HUES6 (cell line): ENCODE data around the gene CRELD2.

ENCODE experiments used
- H3K27ac ChIP-seq: 2 replicates; pipeline ENCODE4 v1.7.0; 2013; ENCODE audit warnings: low read depth, mild to moderate bottlenecking, low read length, inconsistent platforms
- H3K27me3 ChIP-seq: 2 replicates; pipeline ENCODE4 v1.6.1; 2013; ENCODE audit warnings: low read length; ENCODE audit not compliant: control insufficient read depth, insufficient read depth
- H3K36me3 ChIP-seq: 2 replicates; pipeline ENCODE4 v1.6.1; 2013; ENCODE audit warnings: low read length; ENCODE audit not compliant: control insufficient read depth, insufficient read depth
- H3K4me1 ChIP-seq: 2 replicates; pipeline ENCODE4 v1.6.1; 2013; ENCODE audit warnings: low read length; ENCODE audit not compliant: control insufficient read depth, insufficient read depth
- H3K4me3 ChIP-seq: 2 replicates; pipeline ENCODE4 v1.5.1; 2013; ENCODE audit warnings: low read depth, low read length
- H3K9ac ChIP-seq: one replicate; pipeline ENCODE4 v1.6.1; 2013; ENCODE audit warnings: mild to moderate bottlenecking, low read length
- H3K9me3 ChIP-seq: 2 replicates; pipeline ENCODE4 v1.6.1; 2013; ENCODE audit warnings: low read depth, low read length; ENCODE audit not compliant: control insufficient read depth, insufficient read depth

The CRELD2 gene

DNA sequence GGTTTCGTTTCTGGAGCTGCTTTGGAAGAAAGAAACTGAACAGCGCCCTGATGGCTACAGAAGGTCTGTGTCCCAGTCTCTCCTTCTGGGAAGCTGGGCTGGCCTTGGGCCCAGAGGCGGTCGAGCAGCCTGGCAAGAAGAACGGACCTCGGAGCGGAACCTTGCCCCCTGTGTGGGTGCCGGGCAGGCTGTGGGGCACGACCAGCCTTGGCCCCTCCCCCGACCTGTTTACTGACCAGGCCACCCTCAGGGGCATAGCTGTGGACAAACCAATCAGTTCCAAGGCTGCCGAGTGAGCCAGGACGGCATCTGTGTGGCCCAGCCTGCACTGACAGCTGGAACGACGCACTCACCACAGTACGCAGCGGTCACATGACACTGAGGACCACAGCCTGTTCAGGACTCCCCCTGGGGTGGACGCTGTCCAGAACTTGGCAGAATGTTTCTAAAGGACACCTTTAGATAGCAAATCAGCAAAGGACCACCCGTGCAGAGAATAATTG lies 49.3 kb downstream of the CRELD2 start:
- Histone ChIP-seq H3K27me3 (peaks cover 27% of the 10 kb centered on the region), H3K9me3 (no peaks in the 10 kb centered on the region), H3K9ac (no peak overlapping the region), H3K4me1 (peaks cover 19% of the 10 kb centered on the region), H3K27ac (no peak overlapping the region), H3K36me3 (peaks cover 15% of the 10 kb centered on the region), H3K4me3 (no peak overlapping the region)

DNA sequence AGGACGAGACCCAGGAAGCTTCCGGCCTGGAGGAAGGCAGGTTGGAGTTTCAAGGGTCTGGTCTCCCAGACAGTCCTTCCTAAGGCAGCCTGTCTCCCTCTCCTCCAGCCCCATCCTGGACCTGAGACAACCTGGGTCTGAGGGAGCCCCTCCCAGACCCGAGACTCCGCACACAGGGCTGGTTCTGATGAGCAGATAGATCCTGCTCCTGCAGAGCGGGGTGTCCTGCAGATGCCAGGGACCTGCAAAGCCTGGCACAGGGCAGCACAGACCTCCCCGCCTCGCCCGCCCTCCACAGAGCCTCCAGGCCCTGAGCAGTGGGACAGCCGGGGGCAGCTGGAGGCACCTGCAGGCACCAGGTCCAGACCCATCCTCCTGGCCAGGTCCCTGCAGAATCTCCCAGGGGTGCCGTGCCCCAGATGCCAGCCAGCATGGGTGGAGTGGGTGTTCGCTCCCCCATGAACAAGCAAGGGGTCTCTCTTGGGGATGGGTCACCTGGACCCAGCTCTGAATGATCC lies 49.9 kb downstream of the CRELD2 start:
- H3K27ac ChIP-seq, result no peak overlapping the region
- H3K4me3 ChIP-seq, result no peak overlapping the region
- H3K9me3 ChIP-seq, result no peaks in the 10 kb centered on the region
- H3K36me3 ChIP-seq, result peaks cover 9% of the 10 kb centered on the region
- H3K27me3 ChIP-seq, result peaks cover 32% of the 10 kb centered on the region
- H3K4me1 ChIP-seq, result peaks cover 15% of the 10 kb centered on the region
- H3K9ac ChIP-seq, result no peak overlapping the region

DNA sequence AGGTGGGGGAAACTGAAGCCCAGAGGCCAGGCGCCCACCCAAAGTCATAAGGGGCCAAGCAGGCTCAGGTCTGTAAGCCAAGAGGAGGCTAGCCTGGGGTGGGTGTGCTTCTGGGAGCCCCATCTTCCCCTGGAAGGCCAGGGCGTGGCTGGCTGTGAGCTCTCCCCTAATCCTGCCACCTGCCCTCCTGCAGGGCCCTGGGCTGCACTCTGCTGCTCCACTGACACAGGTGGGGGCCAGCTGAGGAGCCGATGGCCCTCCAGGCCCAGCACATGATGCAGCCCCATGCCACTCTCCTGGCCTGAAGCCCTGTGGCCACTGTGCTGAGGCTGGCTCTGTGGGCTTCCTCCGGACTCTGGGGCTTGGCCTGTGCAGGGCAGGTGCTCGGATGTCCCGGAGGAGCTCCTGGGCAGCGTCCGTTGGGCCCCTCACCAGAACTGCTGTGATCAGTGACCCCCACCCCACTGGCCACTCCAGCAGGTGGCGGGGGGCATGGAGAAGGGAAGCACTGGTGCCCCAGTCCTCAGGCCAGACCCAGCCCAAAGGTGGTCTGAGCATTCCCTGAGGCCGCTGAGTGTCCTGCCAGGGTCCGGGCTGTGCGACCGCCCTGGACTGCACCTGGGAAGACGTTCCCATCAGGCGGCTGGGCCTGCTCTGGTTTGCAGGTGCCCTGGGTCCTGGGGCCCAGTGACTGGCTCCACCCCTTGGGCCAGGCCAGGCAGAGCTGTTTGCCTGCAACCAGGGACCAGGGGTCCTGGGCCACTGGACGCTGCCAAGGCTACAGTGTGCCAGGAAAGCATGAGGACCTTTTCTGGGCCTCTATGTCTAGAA lies 50.6 kb downstream of the CRELD2 start:
- peaks cover 15% of the 10 kb centered on the region for H3K4me1 ChIP-seq
- H3K27ac ChIP-seq, result no peak overlapping the region
- H3K36me3 ChIP-seq, result peaks cover 2% of the 10 kb centered on the region
- H3K9me3 ChIP-seq, result no peaks in the 10 kb centered on the region
- no peak overlapping the region for H3K4me3 ChIP-seq
- no peak overlapping the region for H3K9ac ChIP-seq
- peaks cover 32% of the 10 kb centered on the region for H3K27me3 ChIP-seq

DNA sequence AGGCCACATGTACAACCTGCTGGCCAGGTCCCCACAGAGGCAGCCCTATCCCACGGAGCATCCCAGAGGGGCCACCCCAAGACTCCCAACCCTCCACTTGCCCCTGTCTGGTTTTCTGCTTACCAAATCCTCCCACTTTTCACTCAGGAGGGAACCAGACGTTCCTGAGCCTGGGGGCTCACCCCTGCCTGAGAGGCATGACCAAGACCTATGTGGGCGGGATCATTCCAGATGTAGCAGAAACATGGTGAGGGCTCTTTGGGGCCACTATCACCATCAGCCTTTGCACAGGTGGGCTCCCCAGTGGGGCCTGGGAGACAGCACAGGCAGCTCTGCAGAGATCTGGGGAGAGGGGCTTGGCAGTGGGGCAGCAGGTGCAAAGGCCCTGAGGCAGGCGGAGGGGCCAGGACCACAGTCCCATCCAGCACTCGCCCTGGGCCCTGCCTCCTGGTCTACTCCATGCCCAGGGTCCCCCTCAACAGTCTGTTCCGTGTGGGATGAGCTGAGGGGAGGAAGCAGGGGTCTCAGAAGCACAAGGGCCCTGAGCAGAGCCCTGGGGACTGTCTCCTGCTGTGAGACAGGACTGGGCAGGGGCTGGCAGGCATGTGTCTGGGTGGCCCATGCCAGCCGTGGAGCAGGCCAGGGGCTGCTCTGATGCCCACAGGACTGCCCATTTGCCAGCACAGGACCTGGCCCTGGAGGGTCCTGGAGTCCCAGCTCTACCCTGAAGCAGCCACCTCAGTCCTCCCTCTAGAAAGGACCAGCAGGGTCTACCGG lies 51.5 kb downstream of the CRELD2 start:
- no peak overlapping the region for H3K4me3 ChIP-seq
- no peaks in the 10 kb centered on the region for H3K36me3 ChIP-seq
- H3K27me3 ChIP-seq, result peaks cover 32% of the 10 kb centered on the region
- no peaks in the 10 kb centered on the region for H3K9me3 ChIP-seq
- H3K9ac ChIP-seq, result peak overlapping the region; percentile 18
- H3K4me1 ChIP-seq, result peaks cover 15% of the 10 kb centered on the region
- H3K27ac ChIP-seq, result no peak overlapping the region

DNA sequence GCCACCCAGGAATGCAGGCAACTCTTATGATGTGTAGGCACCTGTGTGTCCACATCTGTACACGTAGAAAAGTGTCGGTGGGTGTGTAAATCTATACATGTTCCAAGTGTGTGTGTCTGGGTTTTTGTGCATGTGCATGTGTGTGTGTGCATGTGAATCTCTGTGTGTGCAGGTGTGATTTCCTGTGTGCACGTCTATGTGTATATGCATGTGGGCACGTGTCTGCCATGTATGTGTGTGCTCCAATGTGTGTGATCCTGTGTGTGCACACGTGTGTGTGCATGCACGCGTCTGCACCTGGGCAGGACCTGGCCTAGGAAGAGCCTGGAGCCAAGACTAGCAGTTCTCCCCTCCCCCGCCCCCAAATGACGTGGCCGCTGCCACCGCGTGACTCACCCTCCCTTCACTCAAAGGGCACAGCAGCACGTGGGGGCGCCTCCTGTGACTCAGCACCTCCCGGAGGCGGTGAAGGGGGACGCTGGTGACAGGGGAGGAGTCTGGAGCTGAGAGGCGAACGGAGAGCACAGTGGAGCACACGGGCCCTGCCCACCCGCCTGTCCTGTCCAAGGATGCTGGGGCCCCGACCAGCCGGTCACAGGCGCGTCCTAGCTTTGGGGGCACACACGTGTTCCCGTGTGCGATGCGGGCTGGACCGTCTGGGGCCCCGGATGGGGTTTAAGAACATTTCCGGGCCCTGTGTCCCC lies 52.2 kb downstream of the CRELD2 start:
- H3K9me3 ChIP-seq, result no peaks in the 10 kb centered on the region
- peak overlapping the region; percentile 57 for H3K4me3 ChIP-seq
- peak overlapping the region; percentile 46 for H3K9ac ChIP-seq
- H3K4me1 ChIP-seq, result peaks cover 15% of the 10 kb centered on the region
- H3K27me3 ChIP-seq, result peaks cover 32% of the 10 kb centered on the region
- no peak overlapping the region for H3K27ac ChIP-seq
- no peaks in the 10 kb centered on the region for H3K36me3 ChIP-seq

DNA sequence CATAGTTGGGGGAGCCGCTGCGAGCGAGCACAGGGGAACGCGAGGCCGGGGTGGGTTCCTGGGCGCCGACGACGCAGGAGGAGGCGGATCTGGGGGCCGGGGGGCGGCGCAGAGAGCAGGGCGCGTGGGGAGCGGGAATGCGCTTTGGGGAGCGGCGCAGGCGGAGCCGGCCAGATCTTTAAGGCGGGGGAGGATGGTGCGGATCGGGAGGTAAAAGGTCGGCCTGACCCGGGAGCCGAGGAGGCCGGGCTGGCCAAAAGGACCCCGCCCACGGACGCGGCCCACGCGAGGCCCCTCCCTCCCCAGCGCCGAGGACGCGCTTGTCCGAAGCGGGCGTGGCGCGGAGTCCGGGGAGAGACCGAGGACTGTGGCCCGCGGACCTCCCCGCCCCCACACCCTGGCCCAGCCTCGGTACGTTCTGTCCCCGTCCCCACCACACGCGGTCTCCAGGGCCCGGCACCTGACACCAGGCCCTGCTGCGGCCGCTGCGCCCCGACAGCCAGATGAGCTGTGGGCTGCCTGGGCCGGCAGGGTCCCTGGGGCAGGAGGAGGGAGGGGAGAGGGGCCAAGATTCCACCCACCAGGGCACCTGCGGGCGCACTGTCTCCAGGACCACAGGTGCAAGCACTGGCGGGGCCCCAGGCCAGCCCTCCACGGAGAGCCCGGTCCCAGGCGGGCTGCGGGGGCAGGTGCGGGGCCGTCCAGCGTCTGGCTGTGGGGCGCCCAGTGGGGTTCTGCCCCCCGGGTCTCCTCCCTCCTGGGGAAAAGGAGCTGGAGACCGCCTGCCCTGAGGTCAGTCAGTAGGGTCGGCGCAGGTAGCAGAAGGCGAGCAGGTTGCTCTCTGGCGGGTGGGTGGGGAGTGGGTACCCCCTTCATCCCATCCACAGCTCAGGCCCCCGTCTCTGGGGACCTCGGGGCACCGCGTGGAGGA lies 53.1 kb downstream of the CRELD2 start:
- H3K27me3 ChIP-seq, result peaks cover 32% of the 10 kb centered on the region
- H3K36me3 ChIP-seq, result no peaks in the 10 kb centered on the region
- peaks cover 11% of the 10 kb centered on the region for H3K4me1 ChIP-seq
- no peak overlapping the region for H3K27ac ChIP-seq
- no peaks in the 10 kb centered on the region for H3K9me3 ChIP-seq
- H3K9ac ChIP-seq, result peak overlapping the region; percentile 46
- peak overlapping the region; percentile 57 for H3K4me3 ChIP-seq

DNA sequence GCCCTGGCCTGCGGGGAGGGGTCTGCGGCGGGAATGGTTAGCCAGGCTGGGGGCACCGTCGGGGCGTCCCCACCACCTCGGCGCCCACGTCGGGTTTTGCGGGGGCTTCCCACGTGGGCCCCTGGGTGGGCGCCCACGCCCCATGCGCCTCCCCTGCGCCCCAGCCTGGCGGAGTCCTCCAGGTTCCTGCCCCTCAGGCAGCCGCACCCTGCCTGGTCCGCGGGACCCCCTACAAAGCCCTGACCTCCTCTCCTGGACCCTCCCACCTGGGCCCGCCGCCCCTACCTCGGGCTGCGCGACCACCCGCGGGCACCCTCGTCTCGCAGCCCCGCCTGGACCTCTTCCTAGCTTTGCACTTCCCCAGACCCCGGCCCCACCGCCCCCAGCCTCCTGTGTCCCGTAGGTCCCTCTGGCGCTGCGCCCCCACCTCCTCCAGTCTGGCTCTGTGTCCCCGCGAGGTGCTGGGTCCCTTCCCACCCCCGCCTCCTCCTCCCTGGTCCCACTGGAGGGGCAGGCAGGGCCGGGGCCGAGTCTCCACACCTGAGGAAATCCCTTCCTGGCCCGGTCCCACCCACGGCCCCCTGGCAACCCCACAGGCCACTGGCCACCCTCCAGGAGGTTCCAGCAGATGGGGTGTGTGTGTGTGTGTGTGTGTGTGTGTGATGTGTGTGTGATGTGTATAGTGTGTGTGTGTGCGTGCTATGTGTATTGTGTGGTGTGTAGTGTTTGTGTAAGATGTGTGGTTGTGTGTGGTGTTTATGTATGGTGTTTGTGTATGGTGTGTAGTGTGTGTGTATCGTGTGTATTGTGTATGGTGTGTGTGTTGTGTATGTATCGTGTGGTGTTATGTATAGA lies 54.0 kb downstream of the CRELD2 start:
- H3K4me3 ChIP-seq, result peak overlapping the region; percentile 57; the same call in 1 of the 2 replicates
- H3K27me3 ChIP-seq, result peaks cover 32% of the 10 kb centered on the region
- H3K9me3 ChIP-seq, result no peaks in the 10 kb centered on the region
- H3K9ac ChIP-seq, result no peak overlapping the region
- H3K4me1 ChIP-seq, result peaks cover 9% of the 10 kb centered on the region
- no peaks in the 10 kb centered on the region for H3K36me3 ChIP-seq
- H3K27ac ChIP-seq, result no peak overlapping the region

DNA sequence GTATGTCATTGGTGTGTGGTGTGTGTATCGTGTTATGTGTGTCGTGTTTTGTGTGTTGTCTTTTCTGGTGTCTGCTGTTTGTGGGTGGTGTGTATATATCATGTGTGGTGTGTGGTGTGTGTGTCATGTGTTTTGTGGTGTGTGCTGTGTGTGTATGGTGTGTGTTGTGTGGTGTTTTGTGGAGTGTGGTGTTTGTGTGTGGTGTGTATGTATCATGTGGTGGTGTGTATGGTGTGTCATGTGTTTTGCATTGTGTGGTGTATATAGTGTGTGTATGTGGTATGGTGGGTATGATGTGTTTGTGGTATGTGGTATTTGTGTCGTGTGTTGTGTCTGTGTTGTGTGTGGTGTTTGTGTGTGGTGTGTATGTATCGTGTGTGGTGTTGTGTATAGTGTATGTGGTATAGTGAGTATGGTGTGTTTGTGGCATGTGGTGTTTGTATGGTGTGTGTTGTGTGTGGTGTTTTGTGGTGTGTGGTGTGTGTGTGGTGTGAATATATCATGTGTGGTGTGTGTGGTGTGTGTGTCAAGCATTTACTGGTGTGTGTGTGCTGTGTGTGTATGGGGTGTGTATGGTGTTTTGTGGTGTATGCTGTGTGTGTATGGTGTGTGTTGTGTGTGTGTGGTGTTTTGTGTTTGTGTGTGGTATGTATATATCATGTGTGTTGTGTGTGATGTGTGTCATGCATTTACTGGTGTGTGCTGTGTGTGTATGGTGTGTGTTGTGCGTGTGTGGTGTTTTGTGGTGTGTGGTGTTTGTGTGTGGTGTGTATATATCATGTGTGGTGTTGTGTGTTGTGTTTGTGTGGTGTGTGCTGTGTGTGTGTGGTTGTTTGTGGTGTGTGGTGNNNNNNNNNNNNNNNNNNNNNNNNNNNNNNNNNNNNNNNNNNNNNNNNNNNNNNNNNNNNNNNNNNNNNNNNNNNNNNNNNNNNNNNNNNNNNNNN lies 54.9 kb downstream of the CRELD2 start:
- Histone ChIP-seq H3K27ac (no peak overlapping the region), H3K4me1 (peaks cover 9% of the 10 kb centered on the region)

More for the DNA sequence above, 54.9 kb downstream of the CRELD2 start:
- Histone ChIP-seq H3K36me3 (no peaks in the 10 kb centered on the region), H3K4me3 (no peak overlapping the region), H3K27me3 (peaks cover 32% of the 10 kb centered on the region), H3K9ac (no peak overlapping the region), H3K9me3 (no peaks in the 10 kb centered on the region)
